Body of pancreas (tissue), 4 donors: ENCODE measurements around the gene FLNC. TPM values are rescaled to one million over a fixed set of nuclear protein-coding genes. Genes with fewer than 3 reads are reported as not detected.

Experiments used
- ATAC-seq: fragments of 150-250 bp; one replicate; pipeline ENCODE4 v1.9.1; 2016
- DNase-seq, 4 donors: peaks; one replicate each; pipeline ENCODE4 v3.0.0-alpha.2; 2019
- H3K27ac ChIP-seq, 4 donors: fragments of 200-600 bp; sonication (generic); 1 replicate in 3 of 4; 2 replicates in 1 of 4; pipeline versions ENCODE4 v1.5.1 to v1.6.1; 2016 to 2019; ENCODE audit warnings: mild to moderate bottlenecking in 1 of 4, mixed read lengths in 1 of 4, moderate library complexity in 1 of 4
- H3K27me3 ChIP-seq, 2 donors: fragments of 200-600 bp; sonication (generic); one replicate each; pipeline ENCODE4 v1.6.0; 2016; ENCODE audit warnings: mild to moderate bottlenecking in 1 of 2
- H3K36me3 ChIP-seq, 2 donors: fragments of 200-600 bp; sonication (generic); replicated peaks in 1 of 2; 2 replicates each; pipeline ENCODE4 v1.5.1; 2016; ENCODE audit warnings: low read depth in 2 of 2; ENCODE audit not compliant: insufficient read depth in 1 of 2
- H3K4me1 ChIP-seq: fragments of 200-600 bp; sonication (generic); one replicate; pipeline ENCODE4 v1.6.0; 2016
- H3K4me3 ChIP-seq, 2 donors: fragments of 200-600 bp; sonication (generic); 1 replicate in 1 of 2; 2 replicates in 1 of 2; pipeline ENCODE4 v1.5.1; 2016 to 2019
- H3K9me3 ChIP-seq, 3 donors: fragments of 200-600 bp; sonication (generic); 1 replicate in 2 of 3; 2 replicates in 1 of 3; pipeline ENCODE4 v1.5.1; 2016
- POLR2A ChIP-seq, 3 donors: fragments of 450-650 bp; IDR thresholded peaks; one replicate each; pipeline ENCODE4 v1.6.1; 2016; ENCODE audit warnings: antibody characterized with exemption in 3 of 3, mild to moderate bottlenecking in 2 of 3
- WGBS, 2 donors: methylation state at CpG; one replicate each; pipeline ENCODE4 v1.1.5; 2017; 5-methylcytosine and 5-hydroxymethylcytosine counted together
- intact Hi-C: fragments of 100-400 bp; cut with DNase I; formaldehyde crosslinking; loops from one replicate; pipeline ENCODE4 v1.15.1; 2023
- total RNA-seq, 2 donors: library from RNA; depleted of rRNA; stranded (reverse); fragments of >200 nt; gene quantifications; one replicate each; pipeline ENCODE4 v1.1.0, GENCODE V29; 2016
- TF ChIP-seq, protein P1 (sequence below), 7 experiments: fragments of 450-650 bp in 4 of 7; fragments of 200-600 bp in 3 of 7; sonication (generic) in 3 of 7; IDR thresholded peaks; one replicate each; pipeline ENCODE4 v1.5.1; 2016 to 2019; ENCODE audit warnings: antibody characterized with exemption in 7 of 7

The FLNC gene
- total RNA-seq, 2 donors from 2014 or later = 1.8 to 4.0 TPM

DNA sequence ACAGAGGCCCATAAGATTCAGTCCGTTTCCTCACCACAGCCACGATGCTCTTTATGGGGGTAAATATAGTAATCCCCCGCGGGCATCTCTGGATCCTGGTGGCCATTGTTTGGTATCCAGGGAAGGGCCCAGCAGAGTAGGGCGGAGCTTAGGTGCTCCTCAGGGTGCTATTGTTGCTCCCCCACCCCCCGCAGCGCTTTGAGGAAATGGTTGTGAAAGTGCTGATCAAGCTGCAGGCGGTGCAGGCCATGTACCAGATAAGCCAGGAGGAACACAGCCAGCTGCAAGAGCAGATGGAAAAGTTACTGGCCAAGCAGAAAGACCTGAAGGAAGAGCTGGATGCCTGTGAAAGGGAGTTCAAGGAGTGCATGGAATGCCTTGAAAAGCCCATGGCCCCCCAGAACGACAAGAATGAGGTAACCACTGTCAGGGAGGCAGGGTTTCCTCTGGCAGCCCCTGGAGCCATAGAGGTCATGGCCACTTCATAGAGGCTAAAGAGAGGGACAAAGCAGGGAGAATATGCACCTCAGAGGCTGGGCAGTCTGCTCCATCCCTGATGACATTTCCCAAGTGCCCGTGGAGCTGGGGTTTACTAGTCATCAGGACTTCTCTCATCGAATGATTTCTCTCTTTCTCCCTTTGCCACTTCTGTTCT lies 17.6 kb upstream of the FLNC start:
- no peak overlapping the region for H3K27ac ChIP-seq
- peak; percentile 59 to 84 (median 72) for DNase-seq
- intact Hi-C loops = no loop called here
- no peaks in the 10 kb centered on the region for H3K9me3 ChIP-seq
- WGBS, 2 donors = 30 to 38% methylated on average over 10 to 11 of the region's 11 CpGs
- no peak overlapping the region for H3K4me3 ChIP-seq
- no peak for TF ChIP-seq POLR2A (IDR thresholded peaks at IDR 0.05)
- TF ChIP-seq, protein P1, sequence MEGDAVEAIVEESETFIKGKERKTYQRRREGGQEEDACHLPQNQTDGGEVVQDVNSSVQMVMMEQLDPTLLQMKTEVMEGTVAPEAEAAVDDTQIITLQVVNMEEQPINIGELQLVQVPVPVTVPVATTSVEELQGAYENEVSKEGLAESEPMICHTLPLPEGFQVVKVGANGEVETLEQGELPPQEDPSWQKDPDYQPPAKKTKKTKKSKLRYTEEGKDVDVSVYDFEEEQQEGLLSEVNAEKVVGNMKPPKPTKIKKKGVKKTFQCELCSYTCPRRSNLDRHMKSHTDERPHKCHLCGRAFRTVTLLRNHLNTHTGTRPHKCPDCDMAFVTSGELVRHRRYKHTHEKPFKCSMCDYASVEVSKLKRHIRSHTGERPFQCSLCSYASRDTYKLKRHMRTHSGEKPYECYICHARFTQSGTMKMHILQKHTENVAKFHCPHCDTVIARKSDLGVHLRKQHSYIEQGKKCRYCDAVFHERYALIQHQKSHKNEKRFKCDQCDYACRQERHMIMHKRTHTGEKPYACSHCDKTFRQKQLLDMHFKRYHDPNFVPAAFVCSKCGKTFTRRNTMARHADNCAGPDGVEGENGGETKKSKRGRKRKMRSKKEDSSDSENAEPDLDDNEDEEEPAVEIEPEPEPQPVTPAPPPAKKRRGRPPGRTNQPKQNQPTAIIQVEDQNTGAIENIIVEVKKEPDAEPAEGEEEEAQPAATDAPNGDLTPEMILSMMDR (IDR thresholded peaks at IDR 0.05) = no peak
- H3K4me1 ChIP-seq = peaks cover 18% of the 10 kb centered on the region
- no peaks in the 10 kb centered on the region for H3K36me3 ChIP-seq
- no peaks in the 10 kb centered on the region for H3K27me3 ChIP-seq
- ATAC-seq = peak; percentile 88

GRCh38 chr7:128814499-128814898 lies 15.7 kb upstream of the FLNC start:
- 66 to 72% methylated on average over 6 of the region's 6 CpGs for WGBS, 2 donors
- no peaks in the 10 kb centered on the region for H3K36me3 ChIP-seq

DNA sequence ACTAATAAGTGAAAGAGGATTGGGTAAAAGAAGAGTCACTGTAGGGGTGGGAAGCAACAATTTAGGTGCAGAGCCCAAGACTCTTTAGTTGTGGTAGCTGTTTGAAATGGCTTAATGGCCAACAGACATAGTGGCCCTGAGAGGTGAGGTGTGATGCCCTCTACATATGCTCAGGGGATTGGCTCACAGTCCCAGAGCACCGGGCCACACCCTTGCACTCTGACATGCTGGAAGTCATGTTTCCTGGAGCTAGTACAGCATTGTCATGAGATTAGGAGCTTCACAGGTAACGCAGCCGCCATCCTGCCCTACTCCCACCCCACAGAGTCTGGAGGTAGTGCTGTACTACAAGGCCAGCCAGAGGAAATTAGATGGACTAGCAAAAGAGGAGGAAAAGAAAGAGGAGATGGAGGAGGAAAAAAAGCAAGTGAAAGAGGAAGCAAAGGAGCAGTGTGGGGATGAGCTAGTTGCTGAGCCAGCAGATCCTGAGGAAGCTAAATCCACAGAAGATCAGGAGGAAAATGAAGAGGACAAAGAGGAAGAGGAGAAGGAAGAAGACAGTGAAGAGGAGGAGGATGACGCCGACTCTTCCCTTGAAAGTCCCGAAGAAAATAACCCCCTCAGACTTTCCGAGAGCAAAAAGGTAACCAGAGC lies 14.8 kb upstream of the FLNC start:
- no peak for DNase-seq
- Histone ChIP-seq H3K36me3 (no peaks in the 10 kb centered on the region), H3K27me3 (no peaks in the 10 kb centered on the region), H3K4me3 (no peak overlapping the region), H3K9me3 (no peaks in the 10 kb centered on the region), H3K27ac (no peak overlapping the region), H3K4me1 (peaks cover 18% of the 10 kb centered on the region)
- WGBS, 2 donors = 89 to 92% methylated on average over 7 of the region's 7 CpGs
- ATAC-seq = no peak
- intact Hi-C loops = no loop called here
- TF ChIP-seq, protein P1 (IDR thresholded peaks at IDR 0.05) = no peak
- TF ChIP-seq POLR2A (IDR thresholded peaks at IDR 0.05) = no peak

More at GRCh38 chr7:128814499-128814898, 15.7 kb upstream of the FLNC start:
- H3K27me3 ChIP-seq = no peaks in the 10 kb centered on the region
- TF ChIP-seq POLR2A (IDR thresholded peaks at IDR 0.05) = no peak
- TF ChIP-seq, protein P1 (IDR thresholded peaks at IDR 0.05) = no peak
- H3K27ac ChIP-seq = no peak overlapping the region
- ATAC-seq = no peak
- no peaks in the 10 kb centered on the region for H3K9me3 ChIP-seq
- DNase-seq = no peak
- H3K4me3 ChIP-seq = no peak overlapping the region
- intact Hi-C loops = no loop called here
- peaks cover 18% of the 10 kb centered on the region for H3K4me1 ChIP-seq

DNA sequence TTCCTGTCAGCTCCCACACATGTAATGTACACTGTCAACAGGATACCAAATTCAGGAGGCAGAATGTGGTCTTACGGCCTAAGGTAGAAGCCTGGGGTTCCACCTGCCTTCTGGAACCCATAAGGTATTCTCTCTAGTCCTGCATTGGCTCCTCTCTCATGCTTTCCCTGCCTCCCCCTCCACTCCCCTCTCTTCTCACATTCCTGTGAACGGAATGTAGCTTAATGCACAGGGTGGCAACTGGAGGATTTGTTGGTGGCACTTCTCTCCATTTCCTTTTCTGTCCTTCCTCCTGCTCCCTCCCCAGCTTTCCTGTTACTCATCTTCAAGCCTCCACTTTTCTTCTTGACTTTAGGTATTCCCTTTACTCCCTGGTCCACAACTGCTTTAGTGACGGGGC lies 11.5 kb upstream of the FLNC start:
- DNase-seq (no peak), ATAC-seq (no peak)
- Histone ChIP-seq H3K4me1 (peaks cover 7% of the 10 kb centered on the region), H3K9me3 (no peaks in the 10 kb centered on the region), H3K27ac (no peak overlapping the region), H3K36me3 (no peaks in the 10 kb centered on the region), H3K27me3 (no peaks in the 10 kb centered on the region), H3K4me3 (no peak overlapping the region)
- 86 to 92% methylated on average over 3 of the region's 3 CpGs for WGBS, 2 donors
- TF ChIP-seq, protein P1 (IDR thresholded peaks at IDR 0.05) = no peak
- no peak for TF ChIP-seq POLR2A (IDR thresholded peaks at IDR 0.05)
- intact Hi-C loops = no loop called here
